Loucy (cell line): ENCODE measurements around the gene GRHL3.
"Not testable (repeated sequence)": the region's sequence is repeated elsewhere in the genome, so short reads cannot be mapped to it uniquely, and the experiment has no call there.

Experiments used
- H2AFZ ChIP-seq: fragments of 200-600 bp; sonication (generic); 2 replicates; pipeline ENCODE4 v1.6.0; 2016; ENCODE audit warnings: antibody characterized with exemption, mild to moderate bottlenecking, low read length, moderate library complexity
- H3F3A ChIP-seq: fragments of 200-600 bp; 2 replicates; pipeline ENCODE4 v1.6.0; 2016; ENCODE audit warnings: antibody characterized with exemption, low read depth, mild to moderate bottlenecking
- H3K27me3 ChIP-seq: fragments of 200-600 bp; sonication (generic); 2 replicates; pipeline ENCODE4 v1.6.1; 2014; ENCODE audit warnings: low read length, mild to moderate bottlenecking; ENCODE audit not compliant: insufficient read depth, poor library complexity, severe bottlenecking
- H3K36me3 ChIP-seq: fragments of 200-600 bp; sonication (generic); 2 replicates; pipeline ENCODE4 v1.6.1; 2016; ENCODE audit warnings: low read length; ENCODE audit not compliant: insufficient read depth
- H3K4me1 ChIP-seq: fragments of 200-600 bp; sonication (generic); 2 replicates; pipeline ENCODE4 v1.5.1; 2014; ENCODE audit warnings: low read length, mild to moderate bottlenecking; ENCODE audit not compliant: insufficient read depth, poor library complexity, severe bottlenecking
- H3K4me2 ChIP-seq: fragments of 200-600 bp; sonication (generic); 2 replicates; pipeline ENCODE4 v1.6.0; 2014; ENCODE audit warnings: antibody characterized with exemption, low read length, low read depth, mild to moderate bottlenecking; ENCODE audit not compliant: poor library complexity, severe bottlenecking
- H3K4me3 ChIP-seq: fragments of 200-600 bp; sonication (generic); 2 replicates; pipeline ENCODE4 v1.5.1; 2014; ENCODE audit warnings: low read length, mild to moderate bottlenecking, mixed read lengths; ENCODE audit not compliant: poor library complexity, severe bottlenecking
- H3K79me2 ChIP-seq: fragments of 200-600 bp; sonication (generic); 2 replicates; pipeline ENCODE4 v1.6.1; 2014; ENCODE audit warnings: low read length; ENCODE audit not compliant: insufficient read depth
- H3K9ac ChIP-seq: fragments of 200-600 bp; sonication (generic); 2 replicates; pipeline ENCODE4 v1.6.0; 2014; ENCODE audit warnings: mild to moderate bottlenecking, low read depth, low read length, moderate library complexity; ENCODE audit not compliant: poor library complexity, severe bottlenecking
- H3K9me2 ChIP-seq: fragments of 200-600 bp; sonication (generic); replicated peaks from 2 replicates; pipeline ENCODE4 v1.6.1; 2016; ENCODE audit warnings: low read depth, low read length, mixed read lengths
- H3K9me3 ChIP-seq: fragments of 200-600 bp; sonication (generic); 2 replicates; pipeline ENCODE4 v1.6.1; 2014; ENCODE audit warnings: mild to moderate bottlenecking, antibody characterized with exemption, low read length, low read depth; ENCODE audit not compliant: insufficient read depth
- H4K20me1 ChIP-seq: fragments of 200-600 bp; sonication (generic); 2 replicates; pipeline ENCODE4 v1.6.0; 2014; ENCODE audit warnings: antibody characterized with exemption, low read length, mild to moderate bottlenecking; ENCODE audit not compliant: insufficient read depth, poor library complexity, severe bottlenecking
- CTCF ChIP-seq: fragments of 200-600 bp; sonication (generic); conservative IDR thresholded peaks from 2 replicates; pipeline ENCODE4 v1.5.1; 2014; ENCODE audit warnings: mild to moderate bottlenecking, antibody characterized with exemption, low read length
- EZH2phosphoT487 ChIP-seq: fragments of 200-600 bp; IDR thresholded peaks from 2 replicates; pipeline ENCODE4 v1.6.1; 2018; ENCODE audit warnings: antibody characterized with exemption, mild to moderate bottlenecking, moderate library complexity, borderline replicate concordance

GRHL3 gene

GRCh38 chr1:24285231-24285630 lies 33.9 kb upstream of the GRHL3 start:
- Histone ChIP-seq H3K9me3 (no peaks in the 10 kb centered on the region), H3K4me1 (no peaks in the 10 kb centered on the region), H3K36me3 (no peaks in the 10 kb centered on the region), H3K27me3 (no peaks in the 10 kb centered on the region), H3K9ac (no peak overlapping the region), H3K9me2 (no peaks in the 10 kb centered on the region), H2AFZ (no peak overlapping the region), H4K20me1 (no peaks in the 10 kb centered on the region), H3K79me2 (no peaks in the 10 kb centered on the region), H3K4me3 (no peak overlapping the region), H3F3A (no peaks in the 10 kb centered on the region), H3K4me2 (no peak overlapping the region)
- no peak for TF ChIP-seq CTCF
- no peak for TF ChIP-seq EZH2phosphoT487

GRCh38 chr1:24286246-24287010 lies 32.7 kb upstream of the GRHL3 start:
- Histone ChIP-seq H3K9ac (no peak overlapping the region), H3K79me2 (no peaks in the 10 kb centered on the region), H3K9me3 (no peaks in the 10 kb centered on the region), H3K27me3 (no peaks in the 10 kb centered on the region), H2AFZ (no peak overlapping the region), H3F3A (no peaks in the 10 kb centered on the region), H3K9me2 (no peaks in the 10 kb centered on the region), H4K20me1 (no peaks in the 10 kb centered on the region), H3K36me3 (no peaks in the 10 kb centered on the region), H3K4me2 (no peak overlapping the region), H3K4me1 (no peaks in the 10 kb centered on the region), H3K4me3 (no peak overlapping the region)
- TF ChIP-seq EZH2phosphoT487 (no peak), CTCF (no peak)

- not testable (repeated sequence) for H3K4me1 ChIP-seq, H3K4me3 ChIP-seq, H3F3A ChIP-seq
These were observed 31.4 kb upstream of the GRHL3 start for GRCh38 chr1:24287779-24288178.

GRCh38 chr1:24288479-24288878 lies 30.7 kb upstream of the GRHL3 start:
- H3K9me2 ChIP-seq = no peaks in the 10 kb centered on the region
- H3K9ac ChIP-seq = no peak overlapping the region

More at GRCh38 chr1:24287779-24288178, 31.4 kb upstream of the GRHL3 start:
- not testable (repeated sequence) for H4K20me1 ChIP-seq, H3K9me2 ChIP-seq, H3K9ac ChIP-seq, H2AFZ ChIP-seq, H3K27me3 ChIP-seq, H3K36me3 ChIP-seq, H3K79me2 ChIP-seq, H3K4me2 ChIP-seq, H3K9me3 ChIP-seq

More at GRCh38 chr1:24288479-24288878, 30.7 kb upstream of the GRHL3 start:
- Histone ChIP-seq H2AFZ (no peak overlapping the region), H4K20me1 (no peaks in the 10 kb centered on the region), H3K4me1 (no peaks in the 10 kb centered on the region), H3K4me2 (no peak overlapping the region), H3K27me3 (no peaks in the 10 kb centered on the region), H3K9me3 (no peaks in the 10 kb centered on the region), H3K4me3 (no peak overlapping the region), H3K36me3 (no peaks in the 10 kb centered on the region), H3K79me2 (no peaks in the 10 kb centered on the region), H3F3A (no peaks in the 10 kb centered on the region)
- TF ChIP-seq EZH2phosphoT487 = no peak
- no peak for TF ChIP-seq CTCF
